ENCODE results near the gene LAGE3. TPM values are rescaled to one million over a fixed set of nuclear protein-coding genes. Genes with fewer than 3 reads are reported as not detected.

The LAGE3 gene
- total RNA-seq, 1 donor from 2014 or later, result 27.7 TPM

DNA sequence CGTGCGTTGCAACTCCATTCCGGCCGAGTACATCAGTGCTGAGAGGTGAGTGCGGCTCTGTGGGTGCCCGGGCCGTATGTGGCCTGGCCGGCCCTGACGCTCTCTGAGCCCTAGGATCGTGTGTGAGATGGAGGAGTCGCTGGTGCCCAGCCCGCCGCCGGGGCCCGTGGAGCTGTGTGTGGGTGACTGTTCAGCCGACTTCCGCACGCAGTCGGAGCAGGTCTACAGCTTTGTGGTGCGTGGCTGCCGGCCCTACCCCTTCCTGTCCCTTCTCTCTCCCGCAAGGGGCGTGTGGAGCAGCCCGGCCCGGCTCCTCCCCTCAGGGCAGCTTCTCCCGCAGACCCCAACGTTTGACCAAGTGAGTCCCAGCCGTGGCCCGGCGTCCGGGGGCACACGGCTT, 13.0 kb downstream of the LAGE3 start:
- peaks cover 0 to 52% of the 10 kb centered on the region in 2 donors for H3K36me3 ChIP-seq

DNA sequence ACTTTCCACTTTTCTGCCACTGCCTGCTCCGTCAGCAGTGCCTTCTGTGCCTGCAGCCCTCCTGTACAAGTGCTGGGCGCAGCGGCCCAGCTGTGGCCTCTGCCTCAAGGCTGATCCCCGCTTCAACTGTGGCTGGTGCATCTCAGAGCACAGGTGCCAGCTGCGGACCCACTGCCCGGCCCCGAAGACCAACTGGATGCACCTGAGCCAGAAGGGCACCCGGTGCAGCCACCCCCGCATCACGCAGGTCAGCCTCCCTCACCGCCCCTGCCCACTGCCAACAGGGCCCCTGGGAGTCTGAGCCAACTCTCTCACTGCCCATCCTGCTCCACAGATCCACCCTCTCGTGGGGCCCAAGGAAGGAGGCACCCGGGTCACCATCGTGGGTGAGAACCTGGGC, 13.5 kb downstream of the LAGE3 start:
- no peak for DNase-seq (ENCODE audit: extremely low spot score in 2 of 2)
- intact Hi-C loops (cut with DNase I), result no loop called here
- H3K36me3 ChIP-seq, result peaks cover 0 to 50% of the 10 kb centered on the region in 2 donors
- TF ChIP-seq POLR2AphosphoS5 (IDR thresholded peaks at IDR 0.05; ENCODE audit: insufficient read depth in 1 of 2, low read depth in 1 of 2), result no peak
- TF ChIP-seq, protein P1, sequence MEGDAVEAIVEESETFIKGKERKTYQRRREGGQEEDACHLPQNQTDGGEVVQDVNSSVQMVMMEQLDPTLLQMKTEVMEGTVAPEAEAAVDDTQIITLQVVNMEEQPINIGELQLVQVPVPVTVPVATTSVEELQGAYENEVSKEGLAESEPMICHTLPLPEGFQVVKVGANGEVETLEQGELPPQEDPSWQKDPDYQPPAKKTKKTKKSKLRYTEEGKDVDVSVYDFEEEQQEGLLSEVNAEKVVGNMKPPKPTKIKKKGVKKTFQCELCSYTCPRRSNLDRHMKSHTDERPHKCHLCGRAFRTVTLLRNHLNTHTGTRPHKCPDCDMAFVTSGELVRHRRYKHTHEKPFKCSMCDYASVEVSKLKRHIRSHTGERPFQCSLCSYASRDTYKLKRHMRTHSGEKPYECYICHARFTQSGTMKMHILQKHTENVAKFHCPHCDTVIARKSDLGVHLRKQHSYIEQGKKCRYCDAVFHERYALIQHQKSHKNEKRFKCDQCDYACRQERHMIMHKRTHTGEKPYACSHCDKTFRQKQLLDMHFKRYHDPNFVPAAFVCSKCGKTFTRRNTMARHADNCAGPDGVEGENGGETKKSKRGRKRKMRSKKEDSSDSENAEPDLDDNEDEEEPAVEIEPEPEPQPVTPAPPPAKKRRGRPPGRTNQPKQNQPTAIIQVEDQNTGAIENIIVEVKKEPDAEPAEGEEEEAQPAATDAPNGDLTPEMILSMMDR (IDR thresholded peaks at IDR 0.05), result no peak
- H3K27me3 ChIP-seq, result no peaks in the 10 kb centered on the region
- H3K4me3 ChIP-seq, result no peak overlapping the region
- H3K4me1 ChIP-seq, result peaks cover 2% of the 10 kb centered on the region
- H3K9me3 ChIP-seq, result no peaks in the 10 kb centered on the region
- H3K27ac ChIP-seq, result no peak overlapping the region

More for the DNA sequence above, 13.0 kb downstream of the LAGE3 start:
- TF ChIP-seq POLR2A (IDR thresholded peaks at IDR 0.05), result no peak
- TF ChIP-seq POLR2AphosphoS5 (IDR thresholded peaks at IDR 0.05; ENCODE audit: insufficient read depth in 1 of 2, low read depth in 1 of 2), result no peak
- TF ChIP-seq, protein P1 (IDR thresholded peaks at IDR 0.05), result no peak
- Histone ChIP-seq H3K9me3 (no peaks in the 10 kb centered on the region), H3K27ac (no peak overlapping the region), H3K4me3 (no peak overlapping the region), H3K4me1 (no peaks in the 10 kb centered on the region), H3K27me3 (no peaks in the 10 kb centered on the region)
- intact Hi-C loops (cut with DNase I), result no loop called here
- no peak for DNase-seq (ENCODE audit: extremely low spot score in 2 of 2)

DNA sequence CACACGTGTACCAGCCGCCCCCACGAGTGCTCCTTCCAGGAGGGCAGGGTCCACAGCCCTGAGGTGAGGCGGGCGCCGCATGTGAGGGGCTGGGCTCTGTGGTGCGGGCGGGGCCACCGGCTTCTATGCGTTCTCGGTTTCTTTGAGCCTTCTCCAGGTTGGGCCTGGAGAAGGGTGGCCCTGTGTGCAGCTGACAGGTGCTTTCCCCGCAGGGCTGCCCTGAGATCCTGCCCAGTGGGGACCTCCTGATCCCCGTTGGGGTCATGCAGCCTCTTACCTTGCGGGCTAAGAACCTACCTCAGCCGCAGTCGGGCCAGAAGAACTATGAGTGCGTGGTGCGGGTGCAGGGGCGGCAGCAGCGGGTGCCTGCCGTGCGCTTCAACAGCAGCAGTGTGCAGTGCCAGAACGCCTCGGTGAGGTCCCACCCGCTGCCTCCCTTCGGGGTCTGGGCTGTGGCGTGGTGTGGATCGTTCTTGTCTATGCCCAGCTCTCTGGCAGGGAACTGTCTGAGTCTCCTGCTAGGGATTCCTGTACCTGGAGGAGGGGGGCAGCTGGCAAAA, 14.2 kb downstream of the LAGE3 start:
- intact Hi-C loops (cut with DNase I), result no loop called here
- DNase-seq (ENCODE audit: extremely low spot score in 2 of 2), result no peak
- Histone ChIP-seq H3K9me3 (no peaks in the 10 kb centered on the region), H3K27ac (no peak overlapping the region), H3K4me1 (peaks cover 9% of the 10 kb centered on the region), H3K36me3 (peaks cover 0 to 45% of the 10 kb centered on the region in 2 donors), H3K4me3 (no peak overlapping the region), H3K27me3 (no peaks in the 10 kb centered on the region)
- TF ChIP-seq POLR2A (IDR thresholded peaks at IDR 0.05) (no peak), POLR2AphosphoS5 (IDR thresholded peaks at IDR 0.05; ENCODE audit: insufficient read depth in 1 of 2, low read depth in 1 of 2) (no peak)
- TF ChIP-seq, protein P1 (IDR thresholded peaks at IDR 0.05), result no peak

GRCh38 chrX:154463611-154464220, 15.4 kb downstream of the LAGE3 start:
- no peaks in the 10 kb centered on the region for H3K9me3 ChIP-seq
- no peak for DNase-seq (ENCODE audit: extremely low spot score in 2 of 2)
- peaks cover 17% of the 10 kb centered on the region for H3K4me1 ChIP-seq
- no peak for TF ChIP-seq POLR2A (IDR thresholded peaks at IDR 0.05)
- TF ChIP-seq, protein P1 (IDR thresholded peaks at IDR 0.05), result no peak
- no peak for TF ChIP-seq POLR2AphosphoS5 (IDR thresholded peaks at IDR 0.05; ENCODE audit: insufficient read depth in 1 of 2, low read depth in 1 of 2)
- intact Hi-C loops (cut with DNase I), result no loop called here
- H3K4me3 ChIP-seq, result no peak overlapping the region
- H3K36me3 ChIP-seq, result peaks cover 0 to 34% of the 10 kb centered on the region in 2 donors
- H3K27me3 ChIP-seq, result no peaks in the 10 kb centered on the region
- no peak overlapping the region for H3K27ac ChIP-seq

DNA sequence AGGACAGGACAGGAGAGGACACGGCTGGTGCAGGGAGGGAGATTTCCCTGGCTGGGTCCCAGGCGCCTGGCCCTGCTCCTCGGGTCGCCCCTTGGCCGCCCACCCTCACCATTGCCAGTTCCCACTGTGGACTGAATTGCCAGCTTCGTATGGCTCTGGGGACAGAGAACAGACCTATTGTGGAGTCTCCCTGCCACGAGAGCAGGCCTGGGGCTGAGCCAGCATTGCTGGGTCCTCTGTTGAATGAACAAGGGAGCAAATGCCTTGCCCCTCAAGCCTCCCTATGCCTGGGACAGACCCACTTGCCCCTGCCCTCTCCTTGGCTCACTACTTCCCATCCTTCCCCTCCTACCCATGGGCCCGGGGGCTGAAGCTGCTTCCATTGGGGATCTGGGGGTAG, 16.7 kb downstream of the LAGE3 start:
- no peak for DNase-seq (ENCODE audit: extremely low spot score in 2 of 2)
- Histone ChIP-seq H3K36me3 (peaks cover 0 to 21% of the 10 kb centered on the region in 2 donors), H3K9me3 (no peaks in the 10 kb centered on the region), H3K27me3 (no peaks in the 10 kb centered on the region), H3K27ac (no peak overlapping the region), H3K4me3 (no peak overlapping the region), H3K4me1 (peaks cover 17% of the 10 kb centered on the region)
- TF ChIP-seq POLR2A (IDR thresholded peaks at IDR 0.05) (no peak), POLR2AphosphoS5 (IDR thresholded peaks at IDR 0.05; ENCODE audit: insufficient read depth in 1 of 2, low read depth in 1 of 2) (no peak)
- TF ChIP-seq, protein P1 (IDR thresholded peaks at IDR 0.05), result no peak
- intact Hi-C loops (cut with DNase I), result no loop called here
